GM12878 (cell line): ENCODE results near the gene GNAT1. TPM values are rescaled to one million over a fixed set of nuclear protein-coding genes. Genes with fewer than 3 reads are reported as not detected.

Experiments
- CREB1 ChIP-seq: IDR thresholded peaks from 2 replicates; pipeline ENCODE4 v1.6.1; 2012; ENCODE audit warnings: low read depth, mild to moderate bottlenecking, inconsistent platforms
- CTCF ChIP-seq, 3 experiments: IDR thresholded peaks in 2 of 3; conservative IDR thresholded peaks in 1 of 3; 2 replicates each; pipeline ENCODE4 v1.5.1; 2011; ENCODE audit warnings: low read depth in 3 of 3, low read length in 3 of 3, mild to moderate bottlenecking in 3 of 3, control low read depth in 2 of 3, moderate library complexity in 2 of 3, inconsistent platforms in 1 of 3, mixed read lengths in 1 of 3; ENCODE audit not compliant: control insufficient read depth in 2 of 3, insufficient read depth in 1 of 3; ENCODE audit errors: extremely low read depth in 1 of 3
- CUX1 ChIP-seq: IDR thresholded peaks from 2 replicates; pipeline ENCODE4 v1.6.1; 2012; ENCODE audit warnings: improper control_type of control experiment, low read depth, low read length; ENCODE audit not compliant: insufficient replicate concordance
- E2F4 ChIP-seq: IDR thresholded peaks from 2 replicates; pipeline ENCODE4 v1.6.1; 2012; ENCODE audit warnings: low read depth, low read length, improper control_type of control experiment
- EGR1 ChIP-seq, 2 experiments: IDR thresholded peaks; 1 replicate in 1 of 2; 2 replicates in 1 of 2; pipeline ENCODE4 v1.6.1; 2011 to 2012; ENCODE audit warnings: low read depth in 2 of 2, low read length in 2 of 2, borderline replicate concordance in 1 of 2, mild to moderate bottlenecking in 1 of 2, moderate library complexity in 1 of 2
- ESRRA ChIP-seq: IDR thresholded peaks from 2 replicates; pipeline ENCODE4 v1.6.1; 2012; ENCODE audit warnings: mild to moderate bottlenecking, low read length, improper control_type of control experiment
- FOS ChIP-seq: IDR thresholded peaks from 3 replicates; pipeline ENCODE4 v1.6.1; 2011; ENCODE audit warnings: borderline replicate concordance; ENCODE audit not compliant: insufficient read length; ENCODE audit errors: extremely low read depth
- HCFC1 ChIP-seq: fragments of 150-350 bp; IDR thresholded peaks from 2 replicates; pipeline ENCODE4 v1.6.1; 2014; ENCODE audit warnings: low read length
- HDAC6 ChIP-seq: fragments of 200-600 bp; sonication (generic); IDR thresholded peaks from one replicate; pipeline ENCODE4 v1.8.0; 2017; ENCODE audit warnings: antibody characterized with exemption; ENCODE audit not compliant: unreplicated experiment
- HDGF ChIP-seq: fragments of 450-650 bp; IDR thresholded peaks from 2 replicates; pipeline ENCODE4 v1.6.1; 2016; ENCODE audit warnings: antibody characterized with exemption
- IRF4 ChIP-seq: IDR thresholded peaks from 2 replicates; pipeline ENCODE4 v1.6.1; 2011; ENCODE audit warnings: low read depth, low read length
- NKRF ChIP-seq: fragments of 450-650 bp; conservative IDR thresholded peaks from 2 replicates; pipeline ENCODE4 v1.6.1; 2017; ENCODE audit warnings: mild to moderate bottlenecking, moderate library complexity
- PAX5 ChIP-seq: IDR thresholded peaks from 2 replicates; pipeline ENCODE4 v1.6.1; 2011; ENCODE audit warnings: low read depth, low read length, borderline replicate concordance
- RBBP5 ChIP-seq: fragments of 200-600 bp; sonication (generic); conservative IDR thresholded peaks from 2 replicates; pipeline ENCODE4 v1.6.1; 2016
- TCF12 ChIP-seq: IDR thresholded peaks from 2 replicates; pipeline ENCODE4 v1.6.1; 2011; ENCODE audit warnings: low read depth, mild to moderate bottlenecking, low read length
- ZZZ3 ChIP-seq: IDR thresholded peaks from 2 replicates; pipeline ENCODE4 v1.6.1; 2011; ENCODE audit warnings: low read depth; ENCODE audit not compliant: control insufficient read depth, insufficient read length
- polyA plus RNA-seq, 11 experiments: library from polyadenylated mRNA; depleted of rRNA in 4 of 11; unstranded in 6 of 11; stranded (reverse) in 5 of 11; fragments of >200 nt; fragmentation: Nextera tagmentation in 4 of 11; fragmentation: Illumina TruSeq in 1 of 11; extraction: Ambion mirVana in 4 of 11; extraction: Trizol in 1 of 11; gene quantifications; 1 replicate in 1 of 11; 2 replicates in 10 of 11; pipeline versions ENCODE4 v1.2.1 to v1.2.3, GENCODE V29; 2011 to 2016; ENCODE audit warnings: inconsistent platforms in 2 of 11, missing spikeins in 2 of 11, low read depth in 1 of 11
- total RNA-seq, 4 experiments: library from RNA; depleted of rRNA in 3 of 4; stranded (reverse); fragments of >200 nt in 3 of 4; fragmentation: Illumina TruSeq in 1 of 4; extraction: Trizol in 1 of 4; gene quantifications; 2 replicates each; pipeline versions ENCODE4 v1.2.1 to v1.2.3, GENCODE V29; 2013 to 2021

The GNAT1 gene
- total and polyA plus RNA-seq, 10 of the 15 experiments (the other 5 are each of a cell fraction or from before 2014, with no cell fraction given): not detected

- TF ChIP-seq CUX1 (no peak), CTCF (IDR thresholded peaks at IDR 0.05 in 2 of 3, conservative IDR thresholded peaks at IDR 0.05 in 1 of 3; ENCODE audit: control insufficient read depth in 2 of 3, extremely low read depth in 1 of 3, insufficient read depth in 1 of 3, low read depth in 3 of 3, low read length in 3 of 3) (peak; percentile 69 to 93 (median 82)), ZZZ3 (no peak), HDAC6 (no peak), EGR1 (IDR thresholded peaks at IDR 0.05; ENCODE audit: borderline replicate concordance in 1 of 2, low read depth in 2 of 2, low read length in 2 of 2) (peak in 1 of 2 experiments; percentile 88; a peak in 2 of 3 replicates), ESRRA (peak; percentile 12; the same call in 1 of the 2 replicates), RBBP5 (no peak), IRF4 (no peak), HCFC1 (peak; percentile 70), E2F4 (peak; percentile 62; the same call in 1 of the 2 replicates), CREB1 (peak; percentile 69), PAX5 (peak; percentile 13; the same call in 1 of the 2 replicates), FOS (no peak), NKRF (peak; percentile 66), TCF12 (peak; percentile 56; the same call in 1 of the 2 replicates), HDGF (no peak)
Observed at GRCh38 chr3:50227390-50228183, 36.2 kb downstream of the GNAT1 start (continued).
